Cortex of kidney (tissue), 1 donor: ENCODE results near the gene IL15RA.
"Not testable (repeated sequence)": the region's sequence is repeated elsewhere in the genome, so short reads cannot be mapped to it uniquely, and the experiment has no call there.

ENCODE experiments used
- DNase-seq: peaks from one replicate; lab custom pipeline; 2025; lab: John Stamatoyannopoulos, UW

Gene IL15RA

GRCh38 chr10:5949009-5949759 lies 28.2 kb downstream of the IL15RA start:
- no peak for DNase-seq

- no peak for DNase-seq
Measured at GRCh38 chr10:5948208-5948585, 29.1 kb downstream of the IL15RA start.

- no peak for DNase-seq
Measured at GRCh38 chr10:5947471-5948207, 29.7 kb downstream of the IL15RA start.

- DNase-seq = no peak
Measured at GRCh38 chr10:5946786-5947185, 30.6 kb downstream of the IL15RA start.

- DNase-seq = not testable (repeated sequence)
Measured at GRCh38 chr10:5946419-5946775, 30.9 kb downstream of the IL15RA start.

- no peak for DNase-seq
Measured at GRCh38 chr10:5945561-5946418, 31.6 kb downstream of the IL15RA start.

- no peak for DNase-seq
Measured at GRCh38 chr10:5945190-5945509, 32.2 kb downstream of the IL15RA start.

GRCh38 chr10:5944389-5945189 lies 32.8 kb downstream of the IL15RA start:
- no peak for DNase-seq

- no peak for DNase-seq
Measured at GRCh38 chr10:5943536-5943935, 33.8 kb downstream of the IL15RA start.

GRCh38 chr10:5942474-5942873 lies 34.9 kb downstream of the IL15RA start:
- DNase-seq = no peak

GRCh38 chr10:5942001-5942400 lies 35.3 kb downstream of the IL15RA start:
- no peak for DNase-seq

- DNase-seq = no peak
Measured at GRCh38 chr10:5941579-5941978, 35.8 kb downstream of the IL15RA start.

- no peak for DNase-seq
Measured at GRCh38 chr10:5940807-5941218, 36.5 kb downstream of the IL15RA start.

GRCh38 chr10:5938291-5938690 lies 39.1 kb downstream of the IL15RA start:
- DNase-seq = no peak

- DNase-seq = no peak
Measured at GRCh38 chr10:5937016-5937415, 40.3 kb downstream of the IL15RA start.

GRCh38 chr10:5935628-5936027 lies 41.7 kb downstream of the IL15RA start:
- DNase-seq = no peak

- DNase-seq = no peak
Measured at GRCh38 chr10:5933909-5934546, 43.3 kb downstream of the IL15RA start.

GRCh38 chr10:5932345-5932744 lies 45.0 kb downstream of the IL15RA start:
- DNase-seq = no peak

GRCh38 chr10:5930272-5930671 lies 47.1 kb downstream of the IL15RA start:
- no peak for DNase-seq

GRCh38 chr10:5929442-5929841 lies 47.9 kb downstream of the IL15RA start:
- DNase-seq = no peak

GRCh38 chr10:5927306-5927705 lies 50.0 kb downstream of the IL15RA start:
- no peak for DNase-seq

GRCh38 chr10:5924889-5925288 lies 52.5 kb downstream of the IL15RA start:
- no peak for DNase-seq
